Stimulated activated CD4-positive, alpha-beta T cell treated with anti-CD3 and anti-CD28 coated beads, Interleukin-4, amount 100 ng/mL, for 1 hour (primary cell): ENCODE measurements around the gene SAP30.

Experiments used
- DNase-seq: peaks from one replicate; pipeline ENCODE4 v3.0.0-alpha.2; 2020

SAP30 gene, protein sequence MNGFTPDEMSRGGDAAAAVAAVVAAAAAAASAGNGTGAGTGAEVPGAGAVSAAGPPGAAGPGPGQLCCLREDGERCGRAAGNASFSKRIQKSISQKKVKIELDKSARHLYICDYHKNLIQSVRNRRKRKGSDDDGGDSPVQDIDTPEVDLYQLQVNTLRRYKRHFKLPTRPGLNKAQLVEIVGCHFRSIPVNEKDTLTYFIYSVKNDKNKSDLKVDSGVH

GRCh38 chr4:173370477-173371291, at the start of gene SAP30:
TSS of gene SAP30 (plus strand) at chr4:173370954. CDS start at chr4:173371183, 229 bp downstream.
- peak; percentile 97 for DNase-seq

DNA sequence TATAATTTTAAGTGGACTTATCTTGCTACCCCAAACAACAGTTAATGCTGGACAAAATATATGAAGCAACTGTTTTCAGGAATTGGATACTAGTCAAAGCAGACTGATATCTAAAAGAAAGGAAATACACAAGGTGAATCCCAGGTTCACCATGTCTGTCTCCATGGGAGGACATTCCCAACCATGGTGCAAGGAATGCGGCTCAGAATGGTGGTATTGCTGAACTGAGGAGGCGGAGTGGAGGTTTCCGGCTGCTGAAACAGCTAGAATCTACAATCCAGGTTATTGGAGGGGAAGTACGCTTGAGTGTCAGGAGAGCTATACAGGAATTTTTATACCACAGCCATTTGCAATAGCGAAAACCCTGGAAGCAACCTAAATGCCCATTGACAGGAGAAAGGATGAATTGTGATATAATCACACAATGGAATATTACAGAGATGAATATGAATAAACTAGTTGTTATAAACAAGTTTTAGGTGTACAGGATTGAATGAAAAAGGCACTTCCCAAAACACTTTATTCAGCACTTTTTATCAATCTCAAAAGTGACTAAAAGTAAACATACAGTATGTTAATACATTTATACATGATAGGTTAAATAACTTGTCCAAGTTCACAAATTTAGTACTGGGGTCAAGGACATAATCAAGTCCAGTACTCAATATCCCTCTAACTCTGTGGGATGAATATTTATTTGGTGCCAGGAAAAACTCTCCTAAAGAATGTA, 45.6 kb upstream of the SAP30 start:
- DNase-seq: no peak

- DNase-seq: no peak
These were observed 42.4 kb upstream of the SAP30 start for GRCh38 chr4:173328236-173328901.

DNA sequence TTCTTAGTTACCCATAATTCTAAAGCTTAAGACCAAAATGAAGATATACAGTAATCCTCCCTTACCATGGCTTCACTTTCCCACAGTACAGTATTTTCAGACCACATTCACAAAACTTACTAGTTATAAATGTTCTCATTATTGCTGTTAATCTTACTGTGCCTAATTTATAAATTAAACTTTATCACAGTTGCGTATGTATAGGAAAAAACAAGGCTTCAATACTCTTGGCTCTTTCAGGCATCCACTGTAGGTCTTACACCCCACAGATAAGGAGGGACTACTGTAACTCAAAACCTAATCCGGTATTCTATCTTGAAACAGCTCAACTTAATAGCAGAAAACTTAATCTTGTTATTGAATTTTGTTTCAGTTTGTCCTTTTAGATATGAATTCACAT, 40.2 kb upstream of the SAP30 start:
- DNase-seq: no peak

- no peak for DNase-seq
These were observed 38.7 kb upstream of the SAP30 start for GRCh38 chr4:173332021-173332487.

- no peak for DNase-seq
These were observed 37.6 kb upstream of the SAP30 start for GRCh38 chr4:173332963-173333657.

GRCh38 chr4:173333658-173334084, 37.1 kb upstream of the SAP30 start:
- DNase-seq: peak; percentile 50

DNA sequence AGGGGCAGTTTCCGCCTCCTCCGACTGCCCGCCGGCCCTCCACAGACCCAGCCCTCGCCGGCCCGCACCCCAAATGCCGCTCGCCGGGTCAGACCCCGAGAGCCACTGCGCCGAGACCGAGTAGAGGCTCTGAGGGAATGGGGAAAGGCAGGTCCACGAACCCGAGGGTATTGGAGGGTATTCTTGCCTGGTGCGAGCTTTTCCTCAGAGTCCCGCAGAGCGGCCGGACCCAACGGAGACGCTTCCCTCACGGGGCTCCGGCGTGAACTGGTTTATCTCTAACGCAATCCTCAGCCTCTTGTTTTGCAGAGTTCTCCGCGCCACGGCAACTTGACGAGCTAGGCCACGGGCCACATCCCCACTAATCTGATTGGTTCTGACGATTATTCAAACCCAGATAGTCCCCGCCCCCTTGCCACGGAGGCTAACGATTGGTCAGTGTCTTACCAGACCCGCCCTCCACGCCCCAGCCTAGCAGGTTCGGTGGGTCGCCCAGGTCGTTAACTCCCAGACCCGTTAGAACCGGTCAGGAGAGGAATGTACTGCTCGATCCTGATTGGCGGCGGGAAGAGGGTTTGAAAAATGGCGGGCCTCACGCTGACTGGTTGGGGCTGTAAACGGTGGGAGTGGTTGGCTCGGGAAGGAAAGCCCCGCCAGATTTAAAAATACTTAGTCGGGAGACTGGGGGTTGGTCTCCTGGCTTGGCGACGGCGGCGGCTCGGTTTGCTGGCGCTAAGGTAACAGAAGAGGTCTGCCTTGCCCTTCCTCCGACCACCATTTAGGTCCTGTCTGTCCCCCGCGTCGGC, 36.5 kb upstream of the SAP30 start, which contains the start of gene HMGB2:
Gene HMGB2 (minus strand): TSS at position 274 of the 806 bp plus-strand sequence. CDS start 709 bp downstream, outside the sequence.
- DNase-seq: peak; percentile 100

- peak; percentile 9 for DNase-seq
These were observed 35.6 kb upstream of the SAP30 start for GRCh38 chr4:173334891-173335752.

DNA sequence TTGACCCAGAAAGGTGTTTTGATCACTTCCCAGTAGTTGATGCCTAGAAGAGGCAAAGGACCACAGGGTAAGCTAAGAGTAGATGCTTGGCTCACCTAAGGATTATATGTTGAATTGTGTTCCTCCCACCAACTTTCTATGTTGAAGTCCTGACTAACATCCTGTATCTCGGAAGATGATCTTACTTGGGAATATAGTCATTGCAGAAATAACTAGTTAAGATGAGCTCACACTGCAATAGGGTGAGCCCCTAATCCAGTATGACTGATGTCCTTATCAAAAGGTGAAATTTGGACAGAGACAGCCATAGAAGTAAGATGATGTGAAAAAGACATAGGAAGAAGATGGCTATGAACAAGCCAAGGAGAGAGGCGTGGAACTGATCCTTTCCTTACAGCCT, 33.3 kb upstream of the SAP30 start:
- no peak for DNase-seq

DNA sequence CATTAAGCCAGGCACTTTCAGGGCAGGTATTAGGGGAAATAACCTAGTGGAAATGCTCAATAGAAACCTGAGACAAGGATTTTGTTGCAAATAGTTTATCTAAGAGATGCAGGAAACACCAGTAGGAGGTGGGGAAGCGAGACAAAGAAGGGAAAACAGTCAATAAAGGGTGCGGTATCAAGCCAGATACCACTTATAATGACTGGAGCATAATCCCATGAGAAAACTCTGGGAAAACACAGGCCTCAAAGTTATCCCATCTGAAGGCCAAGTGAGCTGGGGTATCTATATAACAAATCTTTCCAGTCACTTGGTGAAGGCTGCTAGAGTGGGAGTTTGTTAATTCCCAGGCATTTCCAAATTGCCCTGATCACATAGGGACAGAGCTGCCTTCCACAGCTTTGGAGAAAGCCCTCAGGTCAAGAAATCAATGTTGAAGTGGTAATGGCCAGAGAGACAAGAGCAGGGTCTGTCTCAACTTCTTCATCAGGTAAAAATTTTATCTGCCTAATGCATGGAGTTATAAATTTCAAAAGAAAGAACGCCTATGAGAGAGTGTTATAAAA, 26.8 kb upstream of the SAP30 start:
- DNase-seq: no peak

DNA sequence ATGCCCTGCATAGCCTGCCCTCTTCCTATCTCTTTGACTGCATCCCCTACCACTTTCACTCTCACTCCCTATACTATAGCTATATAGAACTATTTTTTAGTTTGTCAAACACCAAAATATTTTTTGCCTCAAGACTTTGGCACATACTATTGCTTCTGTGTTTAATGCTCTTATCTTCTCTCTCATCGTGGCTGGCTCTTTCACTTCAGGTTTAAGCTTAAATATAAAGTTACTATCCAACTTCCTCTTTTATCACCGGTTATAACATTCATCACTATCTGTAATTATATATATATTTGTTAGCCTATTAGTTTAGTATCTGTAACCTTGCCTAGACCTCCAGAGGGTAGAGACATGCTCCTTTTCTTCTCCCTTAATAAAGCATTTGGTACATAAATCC, 25.1 kb upstream of the SAP30 start:
- DNase-seq: no peak

DNA sequence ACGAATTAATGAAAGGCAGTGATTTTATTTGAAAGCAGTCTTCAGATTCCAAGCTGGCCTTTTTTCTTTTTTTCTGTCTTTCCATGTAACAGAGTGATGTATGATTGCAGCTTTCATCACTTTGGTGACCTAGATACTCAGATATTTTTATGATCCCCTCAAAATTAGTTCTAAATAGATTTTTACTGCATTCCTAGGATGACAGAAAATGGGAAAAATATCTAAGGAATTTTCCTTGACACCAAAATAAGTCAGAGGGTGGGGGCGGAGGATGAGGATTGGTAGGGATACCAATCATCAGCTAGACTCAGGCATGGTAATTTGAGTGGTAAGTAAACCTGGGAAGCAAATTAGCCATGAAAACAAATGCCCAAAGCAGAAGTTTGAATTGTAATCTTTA, 24.7 kb upstream of the SAP30 start:
- no peak for DNase-seq

- no peak for DNase-seq
These were observed 23.3 kb upstream of the SAP30 start for GRCh38 chr4:173347467-173347866.

DNA sequence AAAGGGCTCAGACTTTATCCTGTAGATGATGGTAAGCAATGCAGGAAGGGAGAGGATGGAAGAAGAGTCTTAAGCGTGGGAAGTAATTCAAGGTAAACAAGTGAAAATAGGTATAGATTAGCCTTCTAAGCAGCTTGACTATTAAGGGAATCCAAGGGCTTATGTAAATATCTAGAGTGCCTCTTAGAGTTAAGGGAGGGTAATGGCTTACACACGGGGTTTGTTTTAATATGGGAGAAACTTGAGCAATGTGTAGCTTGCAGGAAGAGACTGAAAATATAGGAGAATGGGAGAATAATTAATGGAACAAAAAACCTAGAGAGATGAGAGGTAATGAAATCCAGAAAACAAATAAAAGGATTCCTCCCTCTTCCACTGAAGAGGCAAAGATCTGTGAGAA, 12.8 kb upstream of the SAP30 start:
- DNase-seq: no peak

DNA sequence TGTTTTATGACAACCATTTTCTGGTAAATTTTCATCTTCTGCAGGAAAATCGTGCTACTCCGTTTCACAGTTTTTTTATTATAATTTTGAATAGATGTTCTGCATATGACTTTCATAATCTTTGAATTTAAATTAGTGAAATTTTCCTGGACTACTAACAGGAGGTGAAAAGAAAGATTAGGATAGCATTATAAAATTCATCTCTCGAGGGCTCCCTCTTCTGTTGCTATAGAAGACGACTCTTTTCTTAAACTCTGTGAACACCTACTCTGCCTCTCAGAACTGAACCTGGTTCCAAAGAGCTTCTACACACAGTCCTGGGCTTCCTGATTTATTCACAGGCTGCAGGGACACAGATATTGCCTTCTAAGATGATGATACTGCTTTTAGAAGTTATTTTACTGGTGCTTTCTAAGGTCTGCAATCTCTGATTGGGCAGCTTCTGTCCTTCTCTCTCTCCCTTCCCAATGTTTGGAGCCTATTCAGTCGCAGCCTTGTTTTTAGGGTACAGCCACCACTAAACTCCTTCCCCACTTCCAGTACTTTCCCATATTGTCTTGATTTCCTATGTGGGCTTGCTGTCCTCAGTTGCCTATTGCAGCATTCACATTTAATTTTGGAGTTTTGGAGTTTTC, 10.1 kb upstream of the SAP30 start:
- DNase-seq: no peak

DNA sequence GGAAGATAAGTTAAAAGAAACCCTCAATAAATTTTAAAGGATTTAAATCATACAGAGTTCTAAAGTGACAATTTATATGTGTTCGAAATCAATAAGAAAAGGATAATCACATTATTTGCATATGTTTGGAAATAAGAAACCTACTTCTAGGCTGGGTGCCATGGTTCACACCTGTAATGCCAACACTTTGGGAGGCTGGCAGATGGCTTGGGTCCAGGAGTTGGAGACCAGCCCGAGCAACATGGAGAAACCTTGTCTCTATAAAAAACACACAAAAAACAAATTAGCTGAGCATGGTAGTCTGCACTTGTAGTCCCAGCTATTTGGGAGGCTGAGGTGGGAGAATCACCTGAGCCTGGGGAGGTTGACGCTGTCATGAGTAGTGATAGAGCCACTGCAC, 8.1 kb upstream of the SAP30 start:
- DNase-seq: no peak

GRCh38 chr4:173365359-173365996, 5.3 kb upstream of the SAP30 start:
- DNase-seq: no peak

GRCh38 chr4:173367285-173367684, 3.5 kb upstream of the SAP30 start:
- DNase-seq: no peak
